Epithelial cell of proximal tubule (primary cell): ENCODE data around the gene ZFP36L1. TPM values are rescaled to one million over a fixed set of nuclear protein-coding genes. Genes with fewer than 3 reads are reported as not detected.

Source experiments
- DNase-seq: peaks from one replicate; pipeline ENCODE4 v3.0.0-alpha.2; 2011; ENCODE audit warnings: low read depth
- H3K4me3 ChIP-seq: 2 replicates; pipeline ENCODE4 v1.5.1; 2011; ENCODE audit warnings: low read depth, mild to moderate bottlenecking, low read length
- total RNA-seq: library from RNA; depleted of rRNA; stranded (reverse); fragments of >200 nt; gene quantifications from 2 replicates; pipeline ENCODE4 v1.2.3, GENCODE V29; 2015
- TF ChIP-seq, protein P1 (sequence below): conservative IDR thresholded peaks from 2 replicates; pipeline ENCODE4 v1.5.1; 2012; ENCODE audit warnings: low read depth, mild to moderate bottlenecking, low read length

The ZFP36L1 gene
- total RNA-seq, 1 donor from 2014 or later = 142 TPM

GRCh38 chr14:68777644-68778043 lies 15.2 kb downstream of the ZFP36L1 start:
- TF ChIP-seq, protein P1, sequence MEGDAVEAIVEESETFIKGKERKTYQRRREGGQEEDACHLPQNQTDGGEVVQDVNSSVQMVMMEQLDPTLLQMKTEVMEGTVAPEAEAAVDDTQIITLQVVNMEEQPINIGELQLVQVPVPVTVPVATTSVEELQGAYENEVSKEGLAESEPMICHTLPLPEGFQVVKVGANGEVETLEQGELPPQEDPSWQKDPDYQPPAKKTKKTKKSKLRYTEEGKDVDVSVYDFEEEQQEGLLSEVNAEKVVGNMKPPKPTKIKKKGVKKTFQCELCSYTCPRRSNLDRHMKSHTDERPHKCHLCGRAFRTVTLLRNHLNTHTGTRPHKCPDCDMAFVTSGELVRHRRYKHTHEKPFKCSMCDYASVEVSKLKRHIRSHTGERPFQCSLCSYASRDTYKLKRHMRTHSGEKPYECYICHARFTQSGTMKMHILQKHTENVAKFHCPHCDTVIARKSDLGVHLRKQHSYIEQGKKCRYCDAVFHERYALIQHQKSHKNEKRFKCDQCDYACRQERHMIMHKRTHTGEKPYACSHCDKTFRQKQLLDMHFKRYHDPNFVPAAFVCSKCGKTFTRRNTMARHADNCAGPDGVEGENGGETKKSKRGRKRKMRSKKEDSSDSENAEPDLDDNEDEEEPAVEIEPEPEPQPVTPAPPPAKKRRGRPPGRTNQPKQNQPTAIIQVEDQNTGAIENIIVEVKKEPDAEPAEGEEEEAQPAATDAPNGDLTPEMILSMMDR = no peak
- DNase-seq = no peak
- no peak overlapping the region for H3K4me3 ChIP-seq

DNA sequence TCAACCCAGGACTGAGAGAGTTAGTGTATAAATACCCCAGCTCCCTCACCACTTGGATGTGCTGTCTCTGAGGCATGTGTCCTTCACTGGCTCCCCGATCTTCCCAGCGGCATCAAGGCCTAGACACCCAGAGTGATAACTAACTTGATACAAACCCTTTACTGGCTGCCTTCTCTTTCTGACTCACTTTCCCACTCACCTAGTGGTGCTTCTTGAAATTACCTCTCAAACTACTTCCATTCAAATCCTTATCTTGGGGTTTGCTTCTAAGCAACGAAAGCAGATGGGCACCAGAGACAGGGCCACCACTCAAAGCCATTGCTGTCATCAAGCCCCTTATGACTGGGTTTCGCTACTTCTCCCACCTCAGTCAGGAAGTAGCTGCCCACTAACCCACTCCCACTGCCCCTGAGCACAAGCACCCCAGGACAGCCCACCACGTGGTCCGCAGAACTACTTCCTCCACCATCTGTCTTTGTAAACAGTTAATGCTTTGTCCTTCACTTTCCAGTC lies 17.2 kb downstream of the ZFP36L1 start:
- H3K4me3 ChIP-seq = no peak overlapping the region
- DNase-seq = no peak
- TF ChIP-seq, protein P1 = no peak

GRCh38 chr14:68774771-68775613 lies 17.9 kb downstream of the ZFP36L1 start:
- DNase-seq = no peak
- TF ChIP-seq, protein P1 = no peak
- no peak overlapping the region for H3K4me3 ChIP-seq

GRCh38 chr14:68772761-68773381 lies 20.0 kb downstream of the ZFP36L1 start:
- no peak overlapping the region for H3K4me3 ChIP-seq
- TF ChIP-seq, protein P1 = no peak
- no peak for DNase-seq

- no peak for DNase-seq
- no peak overlapping the region for H3K4me3 ChIP-seq
- TF ChIP-seq, protein P1 = no peak
These were observed 21.2 kb downstream of the ZFP36L1 start for GRCh38 chr14:68771631-68772030.

GRCh38 chr14:68770553-68771286 lies 22.1 kb downstream of the ZFP36L1 start:
- no peak overlapping the region for H3K4me3 ChIP-seq
- TF ChIP-seq, protein P1 = no peak

More at GRCh38 chr14:68770553-68771286, 22.1 kb downstream of the ZFP36L1 start:
- DNase-seq = no peak
